ENCODE results near the gene PDE6A. TPM values are rescaled to one million over a fixed set of nuclear protein-coding genes. Genes with fewer than 3 reads are reported as not detected.

PDE6A gene
- total and polyA plus RNA-seq, 8 donors, result 0.14 to 0.24 (median 0.18) TPM; not detected in 2

GRCh38 chr5:149902177-149902576 lies 42.4 kb downstream of the PDE6A start:
- no peak for TF ChIP-seq CTCF (IDR thresholded peaks at IDR 0.05)
- DNase-seq (no peak), ATAC-seq (no peak)
- no peaks in the 10 kb centered on the region for H3K36me3 ChIP-seq
- intact Hi-C loops (cut with DNase I), result no loop called here
- H3K9me3 ChIP-seq, result no peaks in the 10 kb centered on the region
- H3K4me3 ChIP-seq, result no peak overlapping the region
- no peaks in the 10 kb centered on the region for H3K27me3 ChIP-seq
- no peaks in the 10 kb centered on the region for H3K4me1 ChIP-seq
- H3K27ac ChIP-seq, result no peak overlapping the region

DNA sequence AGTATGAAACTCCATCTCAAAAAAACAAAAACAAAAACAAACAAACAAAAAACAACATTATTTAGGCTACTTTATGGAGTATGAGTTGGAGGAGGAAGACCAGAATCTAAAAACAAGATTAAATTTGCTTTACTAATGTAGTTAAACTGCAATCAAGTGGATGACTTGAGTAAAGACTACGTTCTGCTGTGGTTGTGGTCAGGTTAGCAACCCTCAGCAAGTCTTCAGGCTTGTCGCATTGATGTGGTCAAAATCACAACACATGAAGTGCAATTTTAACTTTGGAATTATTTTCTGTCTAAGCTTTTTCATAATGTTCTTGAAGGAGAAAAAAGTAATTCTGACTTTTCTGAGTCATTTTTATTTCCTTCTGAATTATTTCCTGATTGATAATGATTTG lies 43.1 kb downstream of the PDE6A start:
- no peak overlapping the region for H3K27ac ChIP-seq

GRCh38 chr5:149900390-149900789 lies 44.2 kb downstream of the PDE6A start:
- TF ChIP-seq CTCF (IDR thresholded peaks at IDR 0.05), result no peak
- no peaks in the 10 kb centered on the region for H3K4me1 ChIP-seq
- H3K9me3 ChIP-seq, result no peaks in the 10 kb centered on the region
- H3K27ac ChIP-seq, result no peak overlapping the region
- H3K4me3 ChIP-seq, result no peak overlapping the region
- DNase-seq, result no peak
- ATAC-seq, result no peak
- H3K36me3 ChIP-seq, result no peaks in the 10 kb centered on the region
- intact Hi-C loops (cut with DNase I), result no loop called here
- H3K27me3 ChIP-seq, result no peaks in the 10 kb centered on the region

More for the DNA sequence above, 43.1 kb downstream of the PDE6A start:
- ATAC-seq (no peak), DNase-seq (no peak)
- Histone ChIP-seq H3K4me1 (no peaks in the 10 kb centered on the region), H3K9me3 (no peaks in the 10 kb centered on the region), H3K36me3 (no peaks in the 10 kb centered on the region), H3K27me3 (no peaks in the 10 kb centered on the region), H3K4me3 (no peak overlapping the region)
- intact Hi-C loops (cut with DNase I), result no loop called here
- TF ChIP-seq CTCF (IDR thresholded peaks at IDR 0.05), result no peak

DNA sequence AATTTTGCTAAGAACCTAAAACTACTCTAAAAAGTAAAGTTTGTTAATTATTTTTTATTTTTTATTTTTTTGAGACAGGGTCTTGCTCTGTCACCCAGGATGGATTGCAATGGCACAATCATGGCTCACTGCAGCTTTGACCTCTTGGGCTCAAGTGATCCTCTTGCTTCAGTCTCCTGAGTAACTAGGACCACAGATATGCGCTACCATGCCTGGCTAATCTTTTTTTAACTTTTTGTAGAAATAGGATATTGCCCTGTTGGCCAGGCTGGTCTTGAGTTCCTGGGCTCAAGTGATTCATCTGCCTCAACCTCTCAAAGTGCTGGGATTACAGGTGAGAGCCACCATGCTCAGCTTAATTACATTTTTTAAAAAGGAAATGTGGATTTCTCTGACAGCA lies 45.8 kb downstream of the PDE6A start:
- H3K36me3 ChIP-seq, result no peaks in the 10 kb centered on the region
- ATAC-seq, result no peak

More for the DNA sequence above, 45.8 kb downstream of the PDE6A start:
- DNase-seq, result no peak
- TF ChIP-seq CTCF (IDR thresholded peaks at IDR 0.05), result no peak
- intact Hi-C loops (cut with DNase I), result no loop called here
- H3K4me1 ChIP-seq, result no peaks in the 10 kb centered on the region
- H3K4me3 ChIP-seq, result no peak overlapping the region
- H3K27me3 ChIP-seq, result no peaks in the 10 kb centered on the region
- no peaks in the 10 kb centered on the region for H3K9me3 ChIP-seq
- H3K27ac ChIP-seq, result no peak overlapping the region
